HUES6 (cell line): ENCODE measurements around the gene SS18L1.

ENCODE experiments used
- H3K27ac ChIP-seq: 2 replicates; pipeline ENCODE4 v1.7.0; 2013; ENCODE audit warnings: low read depth, mild to moderate bottlenecking, low read length, inconsistent platforms
- H3K27me3 ChIP-seq: 2 replicates; pipeline ENCODE4 v1.6.1; 2013; ENCODE audit warnings: low read length; ENCODE audit not compliant: control insufficient read depth, insufficient read depth
- H3K36me3 ChIP-seq: 2 replicates; pipeline ENCODE4 v1.6.1; 2013; ENCODE audit warnings: low read length; ENCODE audit not compliant: control insufficient read depth, insufficient read depth
- H3K4me1 ChIP-seq: 2 replicates; pipeline ENCODE4 v1.6.1; 2013; ENCODE audit warnings: low read length; ENCODE audit not compliant: control insufficient read depth, insufficient read depth
- H3K4me3 ChIP-seq: 2 replicates; pipeline ENCODE4 v1.5.1; 2013; ENCODE audit warnings: low read depth, low read length
- H3K9ac ChIP-seq: one replicate; pipeline ENCODE4 v1.6.1; 2013; ENCODE audit warnings: mild to moderate bottlenecking, low read length
- H3K9me3 ChIP-seq: 2 replicates; pipeline ENCODE4 v1.6.1; 2013; ENCODE audit warnings: low read depth, low read length; ENCODE audit not compliant: control insufficient read depth, insufficient read depth

The SS18L1 gene

GRCh38 chr20:62148908-62149314 is 5.3 kb downstream of the SS18L1 start:
- Histone ChIP-seq H3K27ac (no peak overlapping the region), H3K9ac (peak overlapping the region; percentile 17), H3K4me3 (0 out of 2 replicates have a peak overlapping the region, but pooled peaks have one; percentile 12), H3K27me3 (no peaks in the 10 kb centered on the region), H3K36me3 (peaks cover 31% of the 10 kb centered on the region), H3K4me1 (peaks cover 30% of the 10 kb centered on the region), H3K9me3 (peaks cover 6% of the 10 kb centered on the region; the same call in 1 of the 2 replicates)

- Histone ChIP-seq H3K36me3 (peaks cover 37% of the 10 kb centered on the region), H3K9me3 (peaks cover 6% of the 10 kb centered on the region; the same call in 1 of the 2 replicates), H3K4me1 (peaks cover 35% of the 10 kb centered on the region), H3K27ac (no peak overlapping the region), H3K9ac (no peak overlapping the region), H3K4me3 (0 out of 2 replicates have a peak overlapping the region, but pooled peaks have one; percentile 12), H3K27me3 (no peaks in the 10 kb centered on the region)
Measured at GRCh38 chr20:62149532-62150309, 6.2 kb downstream of the SS18L1 start.

DNA sequence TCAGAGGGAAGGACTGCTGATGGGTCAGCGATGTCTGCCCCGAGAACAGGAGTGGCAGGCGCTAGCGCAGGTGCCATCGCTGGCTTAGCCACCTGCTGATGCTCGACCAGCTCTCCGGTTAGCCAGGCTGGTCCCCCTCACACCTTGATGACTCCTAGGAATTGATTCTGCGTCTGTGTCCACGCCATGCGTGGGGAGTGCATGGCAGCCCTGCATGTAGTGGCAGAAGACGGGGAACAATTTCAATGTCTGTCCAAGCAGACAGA is 6.7 kb downstream of the SS18L1 start:
- Histone ChIP-seq H3K4me1 (peaks cover 37% of the 10 kb centered on the region), H3K9me3 (peaks cover 6% of the 10 kb centered on the region; the same call in 1 of the 2 replicates), H3K27me3 (no peaks in the 10 kb centered on the region), H3K36me3 (peaks cover 35% of the 10 kb centered on the region), H3K9ac (no peak overlapping the region), H3K27ac (no peak overlapping the region), H3K4me3 (no peak overlapping the region)

DNA sequence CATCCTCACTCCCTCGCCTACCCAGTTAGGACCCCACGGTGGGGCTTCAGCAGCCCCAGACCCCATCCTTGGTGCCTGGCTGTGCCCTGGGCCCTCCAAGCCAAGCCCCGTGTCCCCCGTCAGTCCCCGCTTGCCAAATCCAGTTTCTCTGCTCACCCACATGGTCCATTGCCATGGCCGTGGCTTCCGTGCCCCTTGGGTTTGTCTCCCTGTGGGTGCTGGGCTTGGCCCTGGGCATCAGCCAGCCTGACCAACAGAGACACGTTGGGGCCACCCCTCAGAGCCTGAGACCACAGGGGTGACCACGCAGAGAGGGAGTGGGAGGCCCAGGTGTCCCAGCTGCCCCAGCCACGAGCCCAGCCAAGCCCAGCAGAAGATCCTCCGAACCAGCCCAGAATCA is 7.7 kb downstream of the SS18L1 start:
- H3K9ac ChIP-seq, result no peak overlapping the region
- H3K4me3 ChIP-seq, result no peak overlapping the region
- no peak overlapping the region for H3K27ac ChIP-seq
- H3K4me1 ChIP-seq, result peaks cover 47% of the 10 kb centered on the region
- peaks cover 6% of the 10 kb centered on the region; the same call in 1 of the 2 replicates for H3K9me3 ChIP-seq
- H3K36me3 ChIP-seq, result peaks cover 25% of the 10 kb centered on the region
- no peaks in the 10 kb centered on the region for H3K27me3 ChIP-seq

- peaks cover 6% of the 10 kb centered on the region; the same call in 1 of the 2 replicates for H3K9me3 ChIP-seq
- peaks cover 53% of the 10 kb centered on the region for H3K4me1 ChIP-seq
- H3K27me3 ChIP-seq, result no peaks in the 10 kb centered on the region
- H3K9ac ChIP-seq, result no peak overlapping the region
- H3K36me3 ChIP-seq, result peaks cover 24% of the 10 kb centered on the region
- no peak overlapping the region for H3K27ac ChIP-seq
- H3K4me3 ChIP-seq, result no peak overlapping the region
Measured at GRCh38 chr20:62151835-62152364, 8.3 kb downstream of the SS18L1 start.

GRCh38 chr20:62155428-62156253 is 12.1 kb downstream of the SS18L1 start:
- no peaks in the 10 kb centered on the region for H3K27me3 ChIP-seq
- no peak overlapping the region for H3K4me3 ChIP-seq
- H3K9ac ChIP-seq, result peak overlapping the region; percentile 56
- H3K36me3 ChIP-seq, result peaks cover 36% of the 10 kb centered on the region
- peak overlapping the region; percentile 65; the same call in 1 of the 2 replicates for H3K27ac ChIP-seq
- peaks cover 6% of the 10 kb centered on the region; the same call in 1 of the 2 replicates for H3K9me3 ChIP-seq
- peaks cover 32% of the 10 kb centered on the region for H3K4me1 ChIP-seq

DNA sequence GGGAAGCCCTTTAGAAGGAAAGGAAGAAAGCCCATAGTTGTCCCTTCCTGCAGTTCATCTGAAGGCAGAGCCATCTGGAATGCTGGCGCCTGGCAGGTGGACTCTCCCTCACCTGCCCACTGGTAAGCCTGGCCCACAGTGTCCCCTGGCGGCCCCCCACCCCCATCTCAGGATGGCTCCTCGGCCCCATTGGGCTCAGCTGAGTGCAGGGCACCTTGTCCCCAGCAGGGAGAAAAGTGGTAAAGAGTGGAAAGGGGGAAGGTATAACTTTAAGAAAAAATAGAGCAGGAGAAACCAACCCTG is 12.6 kb downstream of the SS18L1 start:
- Histone ChIP-seq H3K27me3 (no peaks in the 10 kb centered on the region), H3K9ac (peak overlapping the region; percentile 22), H3K4me1 (peaks cover 32% of the 10 kb centered on the region), H3K9me3 (peaks cover 6% of the 10 kb centered on the region; the same call in 1 of the 2 replicates), H3K4me3 (no peak overlapping the region), H3K27ac (peak overlapping the region; percentile 0; the same call in 1 of the 2 replicates), H3K36me3 (peaks cover 42% of the 10 kb centered on the region)

- Histone ChIP-seq H3K36me3 (peaks cover 48% of the 10 kb centered on the region), H3K27ac (0 out of 2 replicates have a peak overlapping the region, but pooled peaks have one; percentile 4), H3K27me3 (no peaks in the 10 kb centered on the region), H3K9me3 (peaks cover 6% of the 10 kb centered on the region; the same call in 1 of the 2 replicates), H3K4me3 (no peak overlapping the region), H3K9ac (peak overlapping the region; percentile 41), H3K4me1 (peaks cover 32% of the 10 kb centered on the region)
Measured at GRCh38 chr20:62156592-62157386, 13.2 kb downstream of the SS18L1 start.

DNA sequence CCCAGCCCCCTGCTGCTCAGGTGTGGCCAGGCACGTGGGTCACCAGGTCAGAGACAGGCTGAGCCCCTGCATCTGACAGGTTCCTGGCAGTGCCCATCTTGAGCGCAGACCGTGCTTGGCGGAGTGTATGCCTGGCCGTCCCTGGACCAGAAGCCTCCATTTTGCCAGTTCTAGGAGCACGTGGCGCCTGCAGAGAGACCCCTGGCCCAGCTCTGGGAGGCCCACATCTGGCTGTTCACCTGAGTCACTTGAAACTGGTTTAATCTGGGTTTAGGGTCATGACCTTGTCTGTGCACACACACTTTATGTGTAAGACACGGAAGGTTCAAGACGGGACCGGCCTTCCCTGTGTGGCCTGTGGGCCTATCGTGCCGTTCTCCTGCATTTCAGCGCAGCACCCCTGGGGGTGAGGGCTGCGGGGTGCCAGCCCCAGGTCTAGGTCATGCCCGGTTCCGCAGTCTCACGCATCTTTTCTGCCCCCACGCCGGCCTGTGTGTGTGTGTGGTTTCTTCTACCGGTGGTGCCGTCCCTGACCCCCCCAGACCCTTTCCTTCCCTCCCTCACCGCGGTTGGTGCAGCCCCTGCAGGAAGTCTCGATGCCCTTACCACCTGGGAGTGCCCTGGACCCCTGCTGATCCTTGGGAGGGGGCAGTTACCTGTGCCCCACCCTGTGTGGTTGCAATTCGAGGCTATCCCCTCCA is 14.0 kb downstream of the SS18L1 start:
- Histone ChIP-seq H3K4me1 (peaks cover 32% of the 10 kb centered on the region), H3K9ac (peak overlapping the region; percentile 41), H3K4me3 (no peak overlapping the region), H3K36me3 (peaks cover 48% of the 10 kb centered on the region), H3K27ac (0 out of 2 replicates have a peak overlapping the region, but pooled peaks have one; percentile 4), H3K9me3 (peaks cover 6% of the 10 kb centered on the region; the same call in 1 of the 2 replicates), H3K27me3 (no peaks in the 10 kb centered on the region)

DNA sequence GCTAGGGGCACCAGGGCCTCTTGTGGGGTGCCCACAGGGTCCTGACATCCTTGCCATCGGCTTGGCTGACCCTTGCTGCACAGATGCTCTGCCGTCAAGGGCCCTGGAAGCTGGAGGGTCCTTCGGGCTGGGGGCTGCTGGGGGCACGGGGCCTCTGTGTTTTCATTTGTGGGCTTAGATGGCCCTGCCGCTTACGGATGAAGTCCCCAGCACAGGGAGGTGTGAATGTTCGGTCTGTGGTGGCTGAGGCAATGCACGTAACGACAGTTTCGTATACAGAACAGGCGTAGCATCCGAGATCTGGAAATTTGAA is 14.5 kb downstream of the SS18L1 start:
- Histone ChIP-seq H3K36me3 (peaks cover 48% of the 10 kb centered on the region), H3K9me3 (peaks cover 3% of the 10 kb centered on the region; the same call in 1 of the 2 replicates), H3K9ac (no peak overlapping the region), H3K27me3 (no peaks in the 10 kb centered on the region), H3K4me1 (peaks cover 32% of the 10 kb centered on the region), H3K4me3 (no peak overlapping the region), H3K27ac (no peak overlapping the region)
